ENCODE results near the gene SH2B2. TPM values are rescaled to one million over a fixed set of nuclear protein-coding genes. Genes with fewer than 3 reads are reported as not detected.

Gene SH2B2
- total and polyA plus RNA-seq, 4 donors, result 3.3 to 9.7 (median 7.2) TPM

- no peaks in the 10 kb centered on the region for H3K36me3 ChIP-seq (ENCODE audit: control insufficient read depth in 4 of 4, insufficient read depth in 4 of 4, low read length in 4 of 4)
- peak; percentile 38 for ATAC-seq (ENCODE audit: insufficient read depth, low FRiP score)
- no peak for TF ChIP-seq CTCF (IDR thresholded peaks at IDR 0.05; ENCODE audit: control extremely low read depth, extremely low read depth)
- H3K9me3 ChIP-seq (ENCODE audit: control insufficient read depth in 4 of 4, insufficient read depth in 3 of 4, low read length in 3 of 4), result no peaks in the 10 kb centered on the region
- H3K27me3 ChIP-seq (ENCODE audit: control insufficient read depth in 3 of 3, insufficient read depth in 3 of 3, low read length in 2 of 3), result no peaks in the 10 kb centered on the region
- DNase-seq, result peak; percentile 22 to 35 (median 26)
- H3K27ac ChIP-seq (ENCODE audit: low read depth in 1 of 2, low read length in 1 of 2), result peak overlapping the region in 1 of 2 donors; percentile 35
- 0 to 1% methylated on average over 49 to 69 of the region's 69 CpGs for WGBS, 2 donors
- peaks cover 0 to 28% (median 9%) of the 10 kb centered on the region in 5 donors for H3K4me1 ChIP-seq (ENCODE audit: control insufficient read depth in 5 of 5, insufficient read depth in 5 of 5, low read length in 5 of 5)
- peak overlapping the region in 1 of 2 donors; percentile 28 for H3K9ac ChIP-seq (ENCODE audit: insufficient read depth in 1 of 2, low read length in 2 of 2)
- H3K4me3 ChIP-seq, result peak overlapping the region; percentile 73
Measured at GRCh38 chr7:102287111-102287980, 678 bp downstream of the SH2B2 start.

- H3K4me1 ChIP-seq (ENCODE audit: control insufficient read depth in 5 of 5, insufficient read depth in 5 of 5, low read length in 5 of 5), result peaks cover 0 to 28% (median 9%) of the 10 kb centered on the region in 5 donors
- H3K9me3 ChIP-seq (ENCODE audit: control insufficient read depth in 4 of 4, insufficient read depth in 3 of 4, low read length in 3 of 4), result no peaks in the 10 kb centered on the region
- peak overlapping the region in 1 of 2 donors; percentile 28 for H3K9ac ChIP-seq (ENCODE audit: insufficient read depth in 1 of 2, low read length in 2 of 2)
- no peak overlapping the region for H3K27ac ChIP-seq (ENCODE audit: low read depth in 1 of 2, low read length in 1 of 2)
- no peaks in the 10 kb centered on the region for H3K36me3 ChIP-seq (ENCODE audit: control insufficient read depth in 4 of 4, insufficient read depth in 4 of 4, low read length in 4 of 4)
- DNase-seq (no peak), ATAC-seq (ENCODE audit: insufficient read depth, low FRiP score) (no peak)
- no peak for TF ChIP-seq CTCF (IDR thresholded peaks at IDR 0.05; ENCODE audit: control extremely low read depth, extremely low read depth)
- H3K4me3 ChIP-seq, result peak overlapping the region; percentile 73
- H3K27me3 ChIP-seq (ENCODE audit: control insufficient read depth in 3 of 3, insufficient read depth in 3 of 3, low read length in 2 of 3), result no peaks in the 10 kb centered on the region
- 14 to 23% methylated on average over 5 of the region's 5 CpGs for WGBS, 2 donors
Measured at GRCh38 chr7:102287981-102288278, 1.3 kb downstream of the SH2B2 start.

GRCh38 chr7:102288285-102288930 is 1.7 kb downstream of the SH2B2 start:
- Histone ChIP-seq H3K9me3 (ENCODE audit: control insufficient read depth in 4 of 4, insufficient read depth in 3 of 4, low read length in 3 of 4) (no peaks in the 10 kb centered on the region), H3K36me3 (ENCODE audit: control insufficient read depth in 4 of 4, insufficient read depth in 4 of 4, low read length in 4 of 4) (no peaks in the 10 kb centered on the region), H3K9ac (ENCODE audit: insufficient read depth in 1 of 2, low read length in 2 of 2) (no peak overlapping the region), H3K27me3 (ENCODE audit: control insufficient read depth in 3 of 3, insufficient read depth in 3 of 3, low read length in 2 of 3) (no peaks in the 10 kb centered on the region), H3K4me3 (no peak overlapping the region), H3K4me1 (ENCODE audit: control insufficient read depth in 5 of 5, insufficient read depth in 5 of 5, low read length in 5 of 5) (peaks cover 0 to 28% (median 9%) of the 10 kb centered on the region in 5 donors), H3K27ac (ENCODE audit: low read depth in 1 of 2, low read length in 1 of 2) (no peak overlapping the region)
- DNase-seq (no peak), ATAC-seq (ENCODE audit: insufficient read depth, low FRiP score) (no peak)
- 35 to 48% methylated on average over 10 of the region's 10 CpGs for WGBS, 2 donors
- TF ChIP-seq CTCF (IDR thresholded peaks at IDR 0.05; ENCODE audit: control extremely low read depth, extremely low read depth), result no peak
